Mesenchymal stem cell (in vitro differentiated cells and primary cell): Measurements from ENCODE around the gene EFS.

Experiments
- DNase-seq: peaks from one replicate; pipeline ENCODE4 v3.0.0-alpha.2; 2013
- H2AFZ ChIP-seq: one replicate; pipeline ENCODE4 v1.6.1; 2013; ENCODE audit warnings: low read depth, mild to moderate bottlenecking, control low read depth, inconsistent platforms, low read length, moderate library complexity
- H2AK5ac ChIP-seq: 2 replicates; pipeline ENCODE4 v1.6.1; 2013; ENCODE audit warnings: low read length, moderate library complexity, mild to moderate bottlenecking, inconsistent platforms; ENCODE audit not compliant: severe bottlenecking
- H2BK120ac ChIP-seq: one replicate; pipeline ENCODE4 v1.6.1; 2013; ENCODE audit warnings: low read depth, mild to moderate bottlenecking, inconsistent platforms, low read length, moderate library complexity
- H2BK12ac ChIP-seq, 2 experiments: one replicate each; pipeline ENCODE4 v1.6.1; 2013; ENCODE audit warnings: inconsistent platforms in 2 of 2, low read length in 2 of 2, mild to moderate bottlenecking in 2 of 2, moderate library complexity in 2 of 2, control low read depth in 1 of 2
- H2BK15ac ChIP-seq: one replicate; pipeline ENCODE4 v1.6.1; 2013; ENCODE audit warnings: mild to moderate bottlenecking, low read depth, inconsistent platforms; ENCODE audit not compliant: poor library complexity, severe bottlenecking
- H2BK5ac ChIP-seq: 2 replicates; pipeline ENCODE4 v1.6.1; 2013; ENCODE audit warnings: low read depth, mild to moderate bottlenecking, low read length, control low read depth, inconsistent platforms; ENCODE audit not compliant: poor library complexity, severe bottlenecking
- H3K14ac ChIP-seq, 2 experiments: one replicate each; pipeline ENCODE4 v1.6.1; 2013; ENCODE audit warnings: inconsistent platforms in 2 of 2, low read length in 2 of 2, control low read depth in 1 of 2, mild to moderate bottlenecking in 1 of 2, moderate library complexity in 1 of 2
- H3K18ac ChIP-seq, 2 experiments: one replicate each; pipeline ENCODE4 v1.6.1; 2013; ENCODE audit warnings: inconsistent platforms in 2 of 2, low read length in 2 of 2, control low read depth in 1 of 2, low read depth in 1 of 2, mild to moderate bottlenecking in 1 of 2
- H3K23ac ChIP-seq, 2 experiments: one replicate each; pipeline ENCODE4 v1.6.1; 2013; ENCODE audit warnings: inconsistent platforms in 2 of 2, low read length in 2 of 2, mild to moderate bottlenecking in 2 of 2, moderate library complexity in 2 of 2, control low read depth in 1 of 2
- H3K27ac ChIP-seq: 2 replicates; pipeline ENCODE4 v1.5.1; 2013; ENCODE audit warnings: mild to moderate bottlenecking, moderate library complexity, low read length, control low read depth, inconsistent platforms; ENCODE audit not compliant: poor library complexity, severe bottlenecking
- H3K27me3 ChIP-seq, 2 experiments: 2 replicates each; pipeline versions ENCODE4 v1.6.1 to v1.7.0; 2013; ENCODE audit warnings: low read length in 2 of 2, mild to moderate bottlenecking in 2 of 2, moderate library complexity in 2 of 2, control low read depth in 1 of 2, inconsistent platforms in 1 of 2; ENCODE audit not compliant: control insufficient read depth in 1 of 2, insufficient read depth in 1 of 2
- H3K36me3 ChIP-seq, 2 experiments: 2 replicates each; pipeline versions ENCODE4 v1.6.1 to v1.7.0; 2013; ENCODE audit warnings: low read length in 2 of 2, control low read depth in 1 of 2, inconsistent platforms in 1 of 2, low read depth in 1 of 2, mild to moderate bottlenecking in 1 of 2; ENCODE audit not compliant: insufficient read depth in 2 of 2, control insufficient read depth in 1 of 2
- H3K4ac ChIP-seq, 2 experiments: one replicate each; pipeline ENCODE4 v1.6.1; 2013; ENCODE audit warnings: inconsistent platforms in 2 of 2, low read length in 2 of 2, mild to moderate bottlenecking in 2 of 2, moderate library complexity in 2 of 2, control low read depth in 1 of 2, low read depth in 1 of 2
- H3K4me1 ChIP-seq: 2 replicates; pipeline ENCODE4 v1.6.1; 2013; ENCODE audit warnings: low read depth, low read length, control low read depth; ENCODE audit not compliant: control insufficient read depth, insufficient read depth
- H3K4me2 ChIP-seq: 2 replicates; pipeline ENCODE4 v1.6.1; 2013; ENCODE audit warnings: low read length, mild to moderate bottlenecking, inconsistent platforms; ENCODE audit not compliant: poor library complexity, severe bottlenecking
- H3K4me3 ChIP-seq, 2 experiments: 2 replicates each; pipeline versions ENCODE4 v1.5.1 to v1.7.0; 2013; ENCODE audit warnings: low read length in 2 of 2, mild to moderate bottlenecking in 2 of 2, control low read depth in 1 of 2, low read depth in 1 of 2; ENCODE audit not compliant: insufficient read depth in 1 of 2
- H3K79me1 ChIP-seq: replicated peaks from 2 replicates; pipeline ENCODE4 v1.6.1; 2013; ENCODE audit warnings: mild to moderate bottlenecking, control low read depth, low read length, inconsistent platforms; ENCODE audit not compliant: poor library complexity, severe bottlenecking
- H3K9ac ChIP-seq: 2 replicates; pipeline ENCODE4 v1.7.0; 2013; ENCODE audit warnings: mild to moderate bottlenecking, low read length, moderate library complexity
- H3K9me3 ChIP-seq: 2 replicates; pipeline ENCODE4 v1.7.0; 2013; ENCODE audit warnings: mild to moderate bottlenecking, low read length; ENCODE audit not compliant: control insufficient read depth
- H4K8ac ChIP-seq: one replicate; pipeline ENCODE4 v1.6.1; 2013; ENCODE audit warnings: inconsistent platforms, mild to moderate bottlenecking, low read length, moderate library complexity
- H4K91ac ChIP-seq: one replicate; pipeline ENCODE4 v1.6.1; 2013; ENCODE audit warnings: mild to moderate bottlenecking, low read length, inconsistent platforms
- WGBS: methylation state at CpG from one replicate; pipeline ENCODE4 v1.1.7; 2013; ENCODE audit warnings: mixed read lengths; 5-methylcytosine and 5-hydroxymethylcytosine counted together

The EFS gene

DNA sequence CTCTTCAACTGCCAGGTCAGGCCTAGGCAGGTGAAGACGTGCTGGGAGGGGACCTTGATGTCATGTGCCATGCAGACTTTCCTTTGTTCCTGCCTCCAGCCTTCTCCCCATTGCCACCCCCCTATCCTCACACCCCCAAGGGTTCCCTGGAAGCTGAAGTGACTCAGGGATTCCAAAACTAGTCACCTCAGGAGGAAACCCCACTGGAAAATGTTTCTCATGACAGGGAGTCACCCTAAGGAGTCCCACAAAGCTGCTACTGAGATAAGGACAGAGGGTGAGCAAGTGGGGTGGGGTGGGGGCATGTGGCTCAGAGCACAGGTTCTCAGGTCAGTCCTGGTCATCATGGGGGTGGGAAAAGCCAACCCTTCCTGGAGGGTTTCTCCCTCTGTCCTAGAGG lies 5.2 kb upstream of the EFS start:
- no peak for DNase-seq
- H2BK5ac ChIP-seq, result no peak overlapping the region
- H3K36me3 ChIP-seq, result no peaks in the 10 kb centered on the region
- no peak overlapping the region for H3K4me3 ChIP-seq
- no peak overlapping the region for H3K9ac ChIP-seq
- no peaks in the 10 kb centered on the region for H3K79me1 ChIP-seq
- no peak overlapping the region for H2AK5ac ChIP-seq
- no peak overlapping the region for H2BK15ac ChIP-seq
- H3K4me1 ChIP-seq, result peaks cover 9% of the 10 kb centered on the region
- no peak overlapping the region for H3K27ac ChIP-seq
- H2BK12ac ChIP-seq, result no peak overlapping the region
- H4K8ac ChIP-seq, result no peak overlapping the region
- no peak overlapping the region for H3K4ac ChIP-seq
- H3K18ac ChIP-seq, result no peak overlapping the region
- H3K27me3 ChIP-seq, result peaks cover 52 to 62% of the 10 kb centered on the region in 2 experiments
- H3K4me2 ChIP-seq, result no peak overlapping the region
- no peak overlapping the region for H3K14ac ChIP-seq
- no peak overlapping the region for H2AFZ ChIP-seq
- H4K91ac ChIP-seq, result no peak overlapping the region
- H3K9me3 ChIP-seq, result no peaks in the 10 kb centered on the region
- WGBS, result 31% methylated on average over 1 of the region's 1 CpG
- no peak overlapping the region for H2BK120ac ChIP-seq
- no peak overlapping the region for H3K23ac ChIP-seq

DNA sequence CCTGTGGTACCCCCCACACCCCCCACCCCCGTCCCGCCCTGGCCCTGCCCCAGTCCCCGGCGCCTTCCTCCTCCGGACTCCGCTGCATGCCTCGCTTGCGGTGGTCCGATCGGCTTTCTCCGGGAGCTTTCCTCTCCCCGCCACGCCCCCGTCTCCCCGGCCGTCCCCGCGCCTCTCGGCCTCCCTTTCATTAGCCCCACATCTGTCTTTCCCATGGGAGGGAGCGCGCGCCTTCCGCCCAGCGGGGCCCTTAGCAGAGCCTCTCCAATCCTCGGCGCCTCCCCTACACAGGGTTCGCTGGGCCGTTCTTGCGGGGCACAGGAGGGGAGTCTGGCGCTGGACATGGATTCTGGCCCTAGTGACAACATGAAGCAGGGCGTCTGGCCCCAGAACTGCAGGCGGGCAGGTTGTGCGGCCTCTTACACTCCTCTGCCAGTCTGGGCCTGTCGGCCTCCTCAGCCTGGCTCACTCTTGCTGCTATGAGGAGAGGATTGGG lies 1.5 kb upstream of the EFS start:
- Histone ChIP-seq H2BK15ac (peak overlapping the region; percentile 29), H4K8ac (peak overlapping the region; percentile 85), H3K79me1 (peaks cover 8% of the 10 kb centered on the region), H3K4me3 (no peak overlapping the region), H3K18ac (peak overlapping the region; percentile 81 to 83), H3K4ac (peak overlapping the region in 1 of 2 experiments; percentile 13), H3K23ac (no peak overlapping the region), H3K14ac (no peak overlapping the region), H2BK120ac (peak overlapping the region; percentile 58), H3K9ac (peak overlapping the region; percentile 78), H3K27ac (peak overlapping the region; percentile 75), H2BK5ac (peak overlapping the region; percentile 47), H3K36me3 (no peaks in the 10 kb centered on the region), H2BK12ac (peak overlapping the region in 1 of 2 experiments; percentile 59), H2AFZ (peak overlapping the region; percentile 75), H4K91ac (peak overlapping the region; percentile 84), H3K9me3 (no peaks in the 10 kb centered on the region), H3K4me2 (peak overlapping the region; percentile 93), H2AK5ac (no peak overlapping the region), H3K4me1 (peaks cover 16% of the 10 kb centered on the region), H3K27me3 (peaks cover 34 to 60% of the 10 kb centered on the region in 2 experiments)
- peak; percentile 82 for DNase-seq
- 3% methylated on average over 34 of the region's 34 CpGs for WGBS

DNA sequence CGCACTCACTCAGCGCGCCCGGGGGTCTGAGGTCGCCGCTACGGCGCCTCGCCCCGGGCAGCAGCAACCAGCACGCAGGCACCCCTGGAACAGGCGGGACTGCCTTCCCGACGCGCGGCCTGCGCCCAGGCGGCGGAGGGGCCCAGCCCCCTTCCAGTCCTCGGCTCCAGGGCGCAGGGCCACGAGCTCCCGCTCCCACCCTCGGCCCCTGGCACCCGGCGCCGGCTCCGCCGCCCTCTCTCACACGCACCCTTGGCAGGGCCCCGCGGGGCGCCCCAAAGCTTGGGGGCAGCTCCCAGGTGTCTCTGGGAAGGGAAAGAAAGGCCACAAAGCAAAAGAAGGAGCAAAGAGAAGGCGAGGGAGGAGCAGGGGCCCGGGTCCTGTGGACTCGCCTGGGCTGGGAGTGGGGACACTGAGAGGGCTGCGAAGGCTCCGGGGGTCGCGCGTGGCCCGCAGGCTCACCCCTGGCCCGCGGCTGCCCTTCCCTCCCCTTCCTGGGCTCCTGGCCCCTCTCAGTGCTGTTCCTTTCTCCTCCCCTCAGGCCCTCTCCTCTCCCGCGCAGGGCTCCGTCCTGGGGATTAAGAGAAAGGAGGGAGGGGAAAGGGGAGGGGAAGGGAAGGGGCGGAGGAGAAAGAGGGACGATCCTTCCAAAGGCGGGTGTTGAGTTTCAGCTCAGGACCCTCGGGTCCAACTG lies 907 bp upstream of the EFS start:
- Histone ChIP-seq H3K4me3 (peak overlapping the region; percentile 44 to 65), H2BK120ac (peak overlapping the region; percentile 74), H3K23ac (peak overlapping the region in 1 of 2 experiments; percentile 32), H3K27ac (peak overlapping the region; percentile 18), H3K27me3 (peaks cover 28 to 55% of the 10 kb centered on the region in 2 experiments), H4K91ac (peak overlapping the region; percentile 47), H2BK12ac (peak overlapping the region in 1 of 2 experiments; percentile 75), H3K4me1 (peaks cover 18% of the 10 kb centered on the region), H3K18ac (peak overlapping the region; percentile 54 to 98), H2AFZ (peak overlapping the region; percentile 51), H3K4me2 (peak overlapping the region; percentile 93), H3K36me3 (no peaks in the 10 kb centered on the region), H4K8ac (peak overlapping the region; percentile 39), H3K4ac (peak overlapping the region; percentile 69 to 81), H3K9me3 (no peaks in the 10 kb centered on the region), H3K9ac (peak overlapping the region; percentile 92), H3K79me1 (peaks cover 12% of the 10 kb centered on the region), H2AK5ac (no peak overlapping the region), H2BK15ac (peak overlapping the region; percentile 91), H3K14ac (peak overlapping the region in 1 of 2 experiments; percentile 68), H2BK5ac (peak overlapping the region; percentile 20)
- WGBS, result under 1% methylated on average over 36 of the region's 51 CpGs
- peak; percentile 85 for DNase-seq
